Thyroid gland (tissue), 4 donors: ENCODE results near the gene POLDIP2. TPM values are rescaled to one million over a fixed set of nuclear protein-coding genes. Genes with fewer than 3 reads are reported as not detected.

ENCODE experiments used
- DNase-seq, 2 donors: peaks; one replicate each; pipeline ENCODE4 v3.0.0-alpha.2; 2019
- H3K27ac ChIP-seq, 3 donors: fragments of 200-600 bp; sonication (generic); 1 replicate in 2 of 3; 2 replicates in 1 of 3; pipeline ENCODE4 v1.5.1; 2016 to 2019; ENCODE audit warnings: mild to moderate bottlenecking in 1 of 3, moderate library complexity in 1 of 3
- H3K27me3 ChIP-seq: fragments of 200-600 bp; sonication (generic); one replicate; pipeline ENCODE4 v1.5.1; 2019
- H3K36me3 ChIP-seq, 2 donors: fragments of 200-600 bp; sonication (generic); one replicate each; pipeline ENCODE4 v1.5.1; 2016 to 2019
- H3K4me1 ChIP-seq, 2 donors: fragments of 200-600 bp; sonication (generic); one replicate each; pipeline ENCODE4 v1.5.1; 2017 to 2019
- H3K4me3 ChIP-seq, 3 donors: fragments of 200-600 bp; sonication (generic); replicated peaks in 1 of 3; 1 replicate in 2 of 3; 2 replicates in 1 of 3; pipeline ENCODE4 v1.5.1; 2016; ENCODE audit warnings: mild to moderate bottlenecking in 1 of 3
- H3K9me3 ChIP-seq: fragments of 200-600 bp; sonication (generic); one replicate; pipeline ENCODE4 v1.5.1; 2017
- POLR2A ChIP-seq, 2 donors: fragments of 450-650 bp; IDR thresholded peaks; one replicate each; pipeline ENCODE4 v1.6.1; 2017; ENCODE audit warnings: antibody characterized with exemption in 2 of 2, mild to moderate bottlenecking in 2 of 2, moderate library complexity in 1 of 2
- WGBS, 2 donors: methylation state at CpG; one replicate each; pipeline ENCODE4 v1.1.5; 2017; 5-methylcytosine and 5-hydroxymethylcytosine counted together
- intact Hi-C: fragments of 100-400 bp; cut with DNase I; formaldehyde crosslinking; loops from one replicate; pipeline ENCODE4 v1.15.1; 2023
- total RNA-seq, 4 donors: library from RNA; depleted of rRNA; stranded (reverse); fragments of >200 nt; gene quantifications; one replicate each; pipeline ENCODE4 v1.2.3, GENCODE V29; 2016
- TF ChIP-seq, protein P1 (sequence below), 6 experiments: fragments of 200-600 bp in 3 of 6; fragments of 450-650 bp in 3 of 6; sonication (generic) in 3 of 6; IDR thresholded peaks; one replicate each; pipeline ENCODE4 v1.5.1; 2016 to 2019; ENCODE audit warnings: antibody characterized with exemption in 6 of 6, mild to moderate bottlenecking in 2 of 6, inconsistent platforms in 1 of 6, moderate library complexity in 1 of 6

The POLDIP2 gene
- total RNA-seq, 4 donors from 2014 or later, result 55.4 to 102 (median 91.7) TPM

DNA sequence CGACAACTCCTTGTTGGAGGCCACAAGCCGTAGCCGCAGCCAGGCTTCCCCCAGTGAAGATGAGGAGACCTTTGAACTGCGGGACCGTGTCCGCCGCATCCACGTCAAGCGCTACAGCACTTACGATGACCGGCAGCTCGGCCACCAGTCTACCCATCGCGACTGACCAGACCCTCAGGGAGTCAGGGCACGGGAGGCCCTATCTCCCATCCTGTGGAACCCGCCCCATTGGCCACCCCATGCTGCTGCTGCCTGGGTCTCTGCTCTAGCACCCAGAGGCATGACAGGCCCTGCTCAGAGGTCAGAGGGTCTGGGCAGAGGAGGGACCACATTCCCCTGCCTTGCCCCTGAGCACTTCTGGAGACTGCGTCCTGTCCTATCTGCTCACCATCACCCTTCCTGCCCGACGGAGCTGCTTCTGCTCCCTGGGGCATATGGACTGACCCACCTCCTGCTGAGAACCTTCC is 12.9 kb downstream of the POLDIP2 start:
- H3K36me3 ChIP-seq, result peaks cover 67 to 70% of the 10 kb centered on the region in 2 donors
- H3K4me1 ChIP-seq, result peaks cover 0 to 22% of the 10 kb centered on the region in 2 donors
- no peak overlapping the region for H3K27ac ChIP-seq
- no peaks in the 10 kb centered on the region for H3K27me3 ChIP-seq
- TF ChIP-seq, protein P1, sequence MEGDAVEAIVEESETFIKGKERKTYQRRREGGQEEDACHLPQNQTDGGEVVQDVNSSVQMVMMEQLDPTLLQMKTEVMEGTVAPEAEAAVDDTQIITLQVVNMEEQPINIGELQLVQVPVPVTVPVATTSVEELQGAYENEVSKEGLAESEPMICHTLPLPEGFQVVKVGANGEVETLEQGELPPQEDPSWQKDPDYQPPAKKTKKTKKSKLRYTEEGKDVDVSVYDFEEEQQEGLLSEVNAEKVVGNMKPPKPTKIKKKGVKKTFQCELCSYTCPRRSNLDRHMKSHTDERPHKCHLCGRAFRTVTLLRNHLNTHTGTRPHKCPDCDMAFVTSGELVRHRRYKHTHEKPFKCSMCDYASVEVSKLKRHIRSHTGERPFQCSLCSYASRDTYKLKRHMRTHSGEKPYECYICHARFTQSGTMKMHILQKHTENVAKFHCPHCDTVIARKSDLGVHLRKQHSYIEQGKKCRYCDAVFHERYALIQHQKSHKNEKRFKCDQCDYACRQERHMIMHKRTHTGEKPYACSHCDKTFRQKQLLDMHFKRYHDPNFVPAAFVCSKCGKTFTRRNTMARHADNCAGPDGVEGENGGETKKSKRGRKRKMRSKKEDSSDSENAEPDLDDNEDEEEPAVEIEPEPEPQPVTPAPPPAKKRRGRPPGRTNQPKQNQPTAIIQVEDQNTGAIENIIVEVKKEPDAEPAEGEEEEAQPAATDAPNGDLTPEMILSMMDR (IDR thresholded peaks at IDR 0.05), result no peak
- TF ChIP-seq POLR2A (IDR thresholded peaks at IDR 0.05), result no peak
- no peak overlapping the region for H3K4me3 ChIP-seq
- 90% methylated on average over 16 to 17 of the region's 19 CpGs for WGBS, 2 donors
- H3K9me3 ChIP-seq, result no peaks in the 10 kb centered on the region
- no peak for DNase-seq
- intact Hi-C loops, result no loop called here

DNA sequence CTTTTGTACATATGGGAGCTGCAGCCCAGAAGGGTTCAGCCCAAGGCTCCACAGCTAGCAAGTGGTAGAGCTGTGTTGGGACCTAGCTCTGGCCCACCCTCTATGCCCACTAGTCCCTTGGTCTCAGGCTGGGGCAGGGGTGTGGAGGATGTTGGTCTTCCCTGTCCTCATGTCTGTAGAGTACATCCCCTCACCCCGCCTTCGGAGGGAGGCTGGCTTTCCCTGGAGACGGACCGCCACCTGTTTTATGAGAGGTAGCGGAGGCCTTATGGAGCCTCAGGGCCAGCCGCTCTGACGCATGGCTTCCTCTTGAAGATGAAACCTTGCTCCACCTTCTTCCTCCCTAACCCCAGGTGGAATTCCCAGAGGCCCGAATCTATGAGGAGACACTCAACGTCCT is 13.3 kb downstream of the POLDIP2 start:
- peaks cover 0 to 22% of the 10 kb centered on the region in 2 donors for H3K4me1 ChIP-seq
- H3K9me3 ChIP-seq, result no peaks in the 10 kb centered on the region
- intact Hi-C loops, result no loop called here
- no peak for TF ChIP-seq POLR2A (IDR thresholded peaks at IDR 0.05)
- TF ChIP-seq, protein P1 (IDR thresholded peaks at IDR 0.05), result no peak
- DNase-seq, result peak in 1 of 2 donors; percentile 15
- no peak overlapping the region for H3K4me3 ChIP-seq
- H3K27ac ChIP-seq, result peak overlapping the region; percentile 28 to 40 (median 31)
- no peaks in the 10 kb centered on the region for H3K27me3 ChIP-seq
- H3K36me3 ChIP-seq, result peaks cover 66 to 72% of the 10 kb centered on the region in 2 donors
- 87 to 92% methylated on average over 9 of the region's 9 CpGs for WGBS, 2 donors

DNA sequence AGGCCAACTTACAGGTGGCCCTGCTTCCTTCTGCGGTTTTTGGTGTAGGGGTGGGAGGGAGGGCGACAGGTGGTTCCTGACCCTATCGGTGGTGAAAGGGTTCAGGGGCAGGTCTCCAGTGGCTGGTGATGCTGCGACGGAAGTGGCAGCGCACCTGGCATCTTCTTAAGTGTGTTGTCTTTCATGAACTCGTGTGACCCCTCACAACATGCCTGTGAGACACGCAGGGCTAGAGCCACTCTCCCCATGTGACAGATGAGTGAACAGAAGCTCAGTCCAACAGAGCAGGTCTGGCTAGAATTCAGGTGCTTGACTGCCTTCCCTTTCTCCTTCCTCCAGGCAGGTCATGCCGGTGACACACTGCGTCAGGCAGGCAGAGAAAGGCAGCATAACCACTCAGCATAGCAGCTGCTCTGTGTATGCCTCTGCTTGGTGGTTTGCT is 13.8 kb downstream of the POLDIP2 start:
- H3K4me3 ChIP-seq, result no peak overlapping the region
- H3K36me3 ChIP-seq, result peaks cover 61 to 68% of the 10 kb centered on the region in 2 donors
- H3K4me1 ChIP-seq, result peaks cover 0 to 22% of the 10 kb centered on the region in 2 donors
- peak in 1 of 2 donors; percentile 9 for TF ChIP-seq POLR2A (IDR thresholded peaks at IDR 0.05)
- TF ChIP-seq, protein P1 (IDR thresholded peaks at IDR 0.05), result no peak
- peak; percentile 82 to 86 for DNase-seq
- no peaks in the 10 kb centered on the region for H3K9me3 ChIP-seq
- intact Hi-C loops, result no loop called here
- WGBS, 2 donors, result 44 to 45% methylated on average over 9 to 10 of the region's 10 CpGs
- peak overlapping the region in 2 of 3 donors; percentile 28 to 40 for H3K27ac ChIP-seq
- H3K27me3 ChIP-seq, result no peaks in the 10 kb centered on the region

DNA sequence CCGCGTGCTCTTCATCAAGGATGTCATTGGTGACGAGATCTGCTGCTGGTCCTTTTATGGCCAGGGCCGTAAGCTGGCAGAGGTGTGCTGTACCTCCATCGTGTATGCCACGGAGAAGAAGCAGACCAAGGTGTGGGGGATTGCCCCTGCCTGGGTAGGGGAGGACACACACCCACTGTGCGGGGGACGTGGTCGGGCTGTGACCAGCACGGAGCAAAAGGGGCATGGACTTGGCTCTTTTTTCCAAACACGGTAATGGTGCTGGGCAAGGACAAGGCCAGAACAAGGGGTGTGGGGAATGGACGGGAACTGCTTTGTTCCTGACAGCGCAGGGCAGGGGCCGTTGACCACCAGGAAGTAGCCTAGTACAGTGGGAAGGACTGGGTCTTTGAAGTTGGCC is 15.0 kb downstream of the POLDIP2 start:
- no peak for DNase-seq
- no peaks in the 10 kb centered on the region for H3K9me3 ChIP-seq
- intact Hi-C loops, result no loop called here
- H3K27ac ChIP-seq, result no peak overlapping the region
- no peak overlapping the region for H3K4me3 ChIP-seq
- H3K36me3 ChIP-seq, result peaks cover 49 to 57% of the 10 kb centered on the region in 2 donors
- no peaks in the 10 kb centered on the region for H3K27me3 ChIP-seq
- 90 to 94% methylated on average over 14 of the region's 14 CpGs for WGBS, 2 donors
- TF ChIP-seq, protein P1 (IDR thresholded peaks at IDR 0.05), result no peak
- TF ChIP-seq POLR2A (IDR thresholded peaks at IDR 0.05), result no peak
- H3K4me1 ChIP-seq, result peaks cover 0 to 28% of the 10 kb centered on the region in 2 donors

DNA sequence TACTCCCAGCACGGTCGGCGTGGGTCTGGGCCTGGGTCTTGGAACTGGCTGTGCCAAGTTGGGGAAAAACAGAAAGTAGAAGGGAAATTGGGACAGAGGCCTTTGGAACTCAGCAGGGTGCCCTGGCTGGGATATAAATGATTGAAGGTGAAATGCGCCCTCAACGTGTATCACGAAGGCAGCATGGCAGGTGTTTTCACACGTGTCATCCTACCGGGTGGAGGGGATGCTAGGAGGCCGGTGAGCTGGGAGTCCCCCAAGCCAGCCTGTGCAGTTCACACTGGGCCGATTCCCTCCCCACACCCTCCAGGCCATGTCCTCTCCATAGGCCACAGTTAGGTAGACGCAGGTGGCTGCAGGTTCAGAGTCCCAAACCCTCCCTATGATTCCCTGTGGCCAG is 15.8 kb downstream of the POLDIP2 start:
- H3K27me3 ChIP-seq, result no peaks in the 10 kb centered on the region
- H3K4me3 ChIP-seq, result no peak overlapping the region
- TF ChIP-seq, protein P1 (IDR thresholded peaks at IDR 0.05), result no peak
- TF ChIP-seq POLR2A (IDR thresholded peaks at IDR 0.05), result no peak
- H3K9me3 ChIP-seq, result no peaks in the 10 kb centered on the region
- intact Hi-C loops, result no loop called here
- no peak for DNase-seq
- 92 to 94% methylated on average over 10 to 11 of the region's 11 CpGs for WGBS, 2 donors
- H3K27ac ChIP-seq, result no peak overlapping the region
- H3K36me3 ChIP-seq, result peaks cover 47 to 55% of the 10 kb centered on the region in 2 donors
- H3K4me1 ChIP-seq, result peaks cover 0 to 32% of the 10 kb centered on the region in 2 donors
